OCI-LY1 (cell line): Measurements from ENCODE around the gene USH1C.

ENCODE experiments used
- H2AFZ ChIP-seq: fragments of 200-600 bp; sonication (generic), shearing (Covaris generic); 2 replicates; pipeline ENCODE4 v1.6.0; 2014; ENCODE audit warnings: antibody characterized with exemption, mild to moderate bottlenecking, low read length
- H3F3A ChIP-seq: fragments of 200-600 bp; sonication (generic), shearing (Covaris generic); 2 replicates; pipeline ENCODE4 v1.6.0; 2014; ENCODE audit warnings: mild to moderate bottlenecking, antibody characterized with exemption, low read length, moderate library complexity; ENCODE audit not compliant: insufficient read depth
- H3K27ac ChIP-seq: fragments of 200-600 bp; sonication (generic); 2 replicates; pipeline ENCODE4 v1.5.1; 2014; ENCODE audit warnings: low read length, mixed run types, mild to moderate bottlenecking, low read depth; ENCODE audit not compliant: poor library complexity, severe bottlenecking
- H3K27me3 ChIP-seq: fragments of 200-600 bp; sonication (generic); 2 replicates; pipeline ENCODE4 v1.6.0; 2014; ENCODE audit warnings: antibody characterized with exemption, mild to moderate bottlenecking, low read length, moderate library complexity; ENCODE audit not compliant: insufficient read depth
- H3K36me3 ChIP-seq: fragments of 200-600 bp; sonication (generic); 2 replicates; pipeline ENCODE4 v1.6.1; 2014; ENCODE audit warnings: mild to moderate bottlenecking, antibody characterized with exemption, low read length, moderate library complexity, mixed read lengths; ENCODE audit not compliant: insufficient read depth
- H3K4me1 ChIP-seq: fragments of 200-600 bp; sonication (generic); 2 replicates; pipeline ENCODE4 v1.5.1; 2014; ENCODE audit warnings: mild to moderate bottlenecking, low read length, moderate library complexity; ENCODE audit not compliant: insufficient read depth, severe bottlenecking
- H3K4me2 ChIP-seq: fragments of 200-600 bp; sonication (generic), shearing (Covaris generic); 2 replicates; pipeline ENCODE4 v1.6.1; 2014; ENCODE audit warnings: low read length
- H3K4me3 ChIP-seq: fragments of 200-600 bp; sonication (generic); 2 replicates; pipeline ENCODE4 v1.5.1; 2014; ENCODE audit warnings: low read length, low read depth, mild to moderate bottlenecking, mixed read lengths; ENCODE audit not compliant: poor library complexity, severe bottlenecking
- H3K79me2 ChIP-seq: fragments of 200-600 bp; shearing (Covaris generic); 2 replicates; pipeline ENCODE4 v1.6.1; 2016; ENCODE audit warnings: mixed run types, low read length, mixed read lengths; ENCODE audit not compliant: insufficient read depth
- H3K9ac ChIP-seq: fragments of 200-600 bp; sonication (generic), shearing (Covaris generic); 2 replicates; pipeline ENCODE4 v1.6.1; 2014; ENCODE audit warnings: mild to moderate bottlenecking, low read length, mixed read lengths
- H3K9me2 ChIP-seq: fragments of 200-600 bp; sonication (generic), shearing (Covaris generic); 2 replicates; pipeline ENCODE4 v1.6.1; 2014; ENCODE audit warnings: low read depth, mild to moderate bottlenecking, low read length, mixed read lengths
- H3K9me3 ChIP-seq: fragments of 200-600 bp; shearing (Covaris generic); 2 replicates; pipeline ENCODE4 v1.6.1; 2014; ENCODE audit warnings: low read length, mixed read lengths
- H4K20me1 ChIP-seq: fragments of 200-600 bp; sonication (generic), shearing (Covaris generic); 2 replicates; pipeline ENCODE4 v1.6.0; 2016; ENCODE audit warnings: mild to moderate bottlenecking, low read length; ENCODE audit not compliant: insufficient read depth
- CTCF ChIP-seq: fragments of 200-600 bp; sonication (generic), shearing (Covaris generic); IDR thresholded peaks from 2 replicates; pipeline ENCODE4 v1.5.1; 2017; ENCODE audit warnings: mild to moderate bottlenecking, antibody characterized with exemption, low read length, moderate library complexity, mixed read lengths
- EZH2 ChIP-seq: fragments of 200-600 bp; sonication (generic), shearing (Covaris generic); IDR thresholded peaks from 2 replicates; pipeline ENCODE4 v1.8.0; 2017; ENCODE audit warnings: borderline replicate concordance, mixed run types, mild to moderate bottlenecking, antibody characterized with exemption, low read length, moderate library complexity, mixed read lengths

Gene USH1C

GRCh38 chr11:17554487-17554886 is 10.3 kb upstream of the USH1C start:
- Histone ChIP-seq H3F3A (no peaks in the 10 kb centered on the region), H3K4me1 (no peaks in the 10 kb centered on the region), H3K36me3 (no peaks in the 10 kb centered on the region), H4K20me1 (no peaks in the 10 kb centered on the region), H3K9ac (no peak overlapping the region), H3K79me2 (no peaks in the 10 kb centered on the region), H2AFZ (no peak overlapping the region), H3K27me3 (no peaks in the 10 kb centered on the region), H3K9me2 (no peaks in the 10 kb centered on the region), H3K4me2 (no peak overlapping the region), H3K27ac (no peak overlapping the region), H3K9me3 (no peaks in the 10 kb centered on the region), H3K4me3 (no peak overlapping the region)
- TF ChIP-seq CTCF (no peak), EZH2 (no peak)

- Histone ChIP-seq H4K20me1 (no peaks in the 10 kb centered on the region), H3K9ac (no peak overlapping the region), H3K27me3 (no peaks in the 10 kb centered on the region), H3K79me2 (no peaks in the 10 kb centered on the region), H3K4me3 (no peak overlapping the region), H3K9me3 (no peaks in the 10 kb centered on the region), H3K4me1 (no peaks in the 10 kb centered on the region), H3F3A (no peaks in the 10 kb centered on the region), H3K4me2 (no peak overlapping the region), H3K27ac (no peak overlapping the region), H3K36me3 (no peaks in the 10 kb centered on the region), H2AFZ (no peak overlapping the region), H3K9me2 (no peaks in the 10 kb centered on the region)
- TF ChIP-seq CTCF (no peak), EZH2 (no peak)
Measured at GRCh38 chr11:17553249-17553546, 9.0 kb upstream of the USH1C start.

- no peak overlapping the region for H3K9ac ChIP-seq
- TF ChIP-seq EZH2 (no peak), CTCF (no peak)
Measured at GRCh38 chr11:17552392-17553248, 8.4 kb upstream of the USH1C start.

More at GRCh38 chr11:17552392-17553248, 8.4 kb upstream of the USH1C start:
- H3K79me2 ChIP-seq: no peaks in the 10 kb centered on the region
- H3K4me3 ChIP-seq: no peak overlapping the region
- H3K27me3 ChIP-seq: no peaks in the 10 kb centered on the region
- no peaks in the 10 kb centered on the region for H3K36me3 ChIP-seq
- no peaks in the 10 kb centered on the region for H3K4me1 ChIP-seq
- no peaks in the 10 kb centered on the region for H4K20me1 ChIP-seq
- no peak overlapping the region for H3K4me2 ChIP-seq
- H3K9me2 ChIP-seq: no peaks in the 10 kb centered on the region
- H3K9me3 ChIP-seq: no peaks in the 10 kb centered on the region
- H3F3A ChIP-seq: no peaks in the 10 kb centered on the region
- H2AFZ ChIP-seq: no peak overlapping the region
- H3K27ac ChIP-seq: no peak overlapping the region
